PC-9 (cell line): Measurements from ENCODE around the gene NIPAL3. TPM values are rescaled to one million over a fixed set of nuclear protein-coding genes. Genes with fewer than 3 reads are reported as not detected.

Experiments used
- BruUV-seq: library from RNA; stranded (reverse); fragments of 400-500 nt; replicated peaks from 2 replicates; lab custom pipeline; 2021; lab: Mats Ljungman, UMichigan
- CTCF ChIA-PET: fragments of 300-600 bp; sonication (Branson Sonifier 250); formaldehyde crosslinking; loops from one replicate; lab custom pipeline; 2022; ENCODE audit warnings: antibody characterized with exemption; lab: Charles Lee
- POLR2A ChIA-PET: fragments of 300-600 bp; sonication (Branson Sonifier 250); formaldehyde crosslinking; loops from one replicate; lab custom pipeline; 2022; ENCODE audit warnings: antibody characterized with exemption; ENCODE audit not compliant: unreplicated experiment; lab: Charles Lee
- DNase-seq, 2 experiments: peaks; one replicate each; pipeline versions ENCODE4 v3.0.0 to v3.0.0-alpha.2; 2015 to 2022; ENCODE audit warnings: mixed read lengths in 1 of 2
- H2AFZ ChIP-seq: fragments of 200-600 bp; sonication (generic); 2 replicates; pipeline ENCODE4 v1.8.1; 2017; ENCODE audit warnings: antibody characterized with exemption
- H3F3A ChIP-seq: fragments of 200-600 bp; sonication (generic); 2 replicates; pipeline ENCODE4 v1.8.1; 2017; ENCODE audit warnings: antibody characterized with exemption, mild to moderate bottlenecking, low read depth; ENCODE audit not compliant: insufficient read depth
- H3K27ac ChIP-seq: fragments of 200-600 bp; sonication (generic); 2 replicates; pipeline ENCODE4 v1.6.1; 2016; ENCODE audit warnings: mixed run types
- H3K27me3 ChIP-seq: fragments of 200-600 bp; sonication (generic); 2 replicates; pipeline ENCODE4 v1.6.1; 2016; ENCODE audit warnings: low read depth, mixed run types; ENCODE audit not compliant: insufficient read depth
- H3K36me3 ChIP-seq: fragments of 200-600 bp; sonication (generic); 2 replicates; pipeline ENCODE4 v1.6.1; 2016; ENCODE audit warnings: low read depth, mixed run types
- H3K4me1 ChIP-seq: fragments of 200-600 bp; sonication (generic); replicated peaks from 2 replicates; pipeline ENCODE4 v1.6.1; 2016; ENCODE audit warnings: mixed run types; ENCODE audit not compliant: insufficient read depth
- H3K4me2 ChIP-seq: fragments of 200-600 bp; sonication (generic); 2 replicates; pipeline ENCODE4 v1.6.1; 2017; ENCODE audit warnings: mixed run types
- H3K4me3 ChIP-seq: fragments of 200-600 bp; sonication (generic); 2 replicates; pipeline ENCODE4 v1.6.1; 2016; ENCODE audit warnings: mixed run types
- H3K79me2 ChIP-seq: fragments of 200-600 bp; sonication (generic); 2 replicates; pipeline ENCODE4 v1.6.1; 2017; ENCODE audit warnings: low read depth, mixed run types
- H3K9me2 ChIP-seq: fragments of 200-600 bp; sonication (generic); 2 replicates; pipeline ENCODE4 v1.8.1; 2017; ENCODE audit warnings: mild to moderate bottlenecking; ENCODE audit not compliant: insufficient read depth
- H3K9me3 ChIP-seq: fragments of 200-600 bp; sonication (generic); 2 replicates; pipeline ENCODE4 v1.8.1; 2016; ENCODE audit warnings: low read depth; ENCODE audit not compliant: insufficient read depth
- H4K20me1 ChIP-seq: fragments of 200-600 bp; sonication (generic); 2 replicates; pipeline ENCODE4 v1.8.1; 2017; ENCODE audit not compliant: insufficient read depth
- EZH2 ChIP-seq: fragments of 200-600 bp; sonication (generic); IDR thresholded peaks from 2 replicates; pipeline ENCODE4 v1.8.0; 2017; ENCODE audit warnings: antibody characterized with exemption, low read depth
- intact Hi-C: fragments of 100-400 bp; cut with micrococcal nuclease; formaldehyde crosslinking; loops from one replicate; pipeline ENCODE4 v1.10.0; 2022; ENCODE audit not compliant: unreplicated experiment
- total RNA-seq: library from RNA; stranded (reverse); gene quantifications from 2 replicates; pipeline ENCODE4 v1.2.3, GENCODE V29; 2021
- TF ChIP-seq, protein P1 (sequence below): fragments of 200-600 bp; sonication (generic); conservative IDR thresholded peaks from 2 replicates; pipeline ENCODE4 v1.6.1; 2017; ENCODE audit warnings: mixed run types, antibody characterized with exemption, mild to moderate bottlenecking, moderate library complexity

Gene NIPAL3
- total RNA-seq, 1 experiment from 2014 or later, result 42.0 TPM

DNA sequence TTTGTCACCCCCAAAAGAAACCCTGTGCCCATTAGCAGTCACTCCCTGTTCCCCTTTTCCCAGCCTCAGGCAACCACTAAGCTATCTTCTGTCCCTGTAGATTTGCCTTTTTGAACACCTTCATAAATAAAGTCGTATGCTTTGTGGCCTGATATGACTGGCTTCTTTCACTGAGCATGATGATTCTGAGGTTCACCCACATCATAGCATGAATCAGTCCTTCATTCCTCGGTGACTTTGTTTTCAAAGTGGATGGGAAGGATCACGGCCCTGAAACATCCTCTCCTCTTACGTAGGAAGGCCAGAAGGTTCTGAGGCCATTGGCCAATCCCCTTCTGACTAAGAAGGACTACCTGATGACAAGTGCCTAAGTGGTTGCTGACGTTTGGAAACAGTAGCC, 39.1 kb downstream of the NIPAL3 start:
- no TSS peak for BruUV-seq
- H3K9me3 ChIP-seq, result no peaks in the 10 kb centered on the region
- H3K79me2 ChIP-seq, result no peaks in the 10 kb centered on the region
- H3K4me2 ChIP-seq, result no peak overlapping the region
- no peaks in the 10 kb centered on the region for H3F3A ChIP-seq
- no peak for TF ChIP-seq EZH2
- TF ChIP-seq, protein P1, sequence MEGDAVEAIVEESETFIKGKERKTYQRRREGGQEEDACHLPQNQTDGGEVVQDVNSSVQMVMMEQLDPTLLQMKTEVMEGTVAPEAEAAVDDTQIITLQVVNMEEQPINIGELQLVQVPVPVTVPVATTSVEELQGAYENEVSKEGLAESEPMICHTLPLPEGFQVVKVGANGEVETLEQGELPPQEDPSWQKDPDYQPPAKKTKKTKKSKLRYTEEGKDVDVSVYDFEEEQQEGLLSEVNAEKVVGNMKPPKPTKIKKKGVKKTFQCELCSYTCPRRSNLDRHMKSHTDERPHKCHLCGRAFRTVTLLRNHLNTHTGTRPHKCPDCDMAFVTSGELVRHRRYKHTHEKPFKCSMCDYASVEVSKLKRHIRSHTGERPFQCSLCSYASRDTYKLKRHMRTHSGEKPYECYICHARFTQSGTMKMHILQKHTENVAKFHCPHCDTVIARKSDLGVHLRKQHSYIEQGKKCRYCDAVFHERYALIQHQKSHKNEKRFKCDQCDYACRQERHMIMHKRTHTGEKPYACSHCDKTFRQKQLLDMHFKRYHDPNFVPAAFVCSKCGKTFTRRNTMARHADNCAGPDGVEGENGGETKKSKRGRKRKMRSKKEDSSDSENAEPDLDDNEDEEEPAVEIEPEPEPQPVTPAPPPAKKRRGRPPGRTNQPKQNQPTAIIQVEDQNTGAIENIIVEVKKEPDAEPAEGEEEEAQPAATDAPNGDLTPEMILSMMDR, result no peak
- H2AFZ ChIP-seq, result no peak overlapping the region
- ChIA-PET CTCF (no interaction called here), POLR2A (interaction anchor here (0.6 kb wide), 1 partner anchor 108 kb away, joined by 7 read pairs; no protein-coding TSS in a partner anchor)
- H3K27me3 ChIP-seq, result no peaks in the 10 kb centered on the region
- H3K27ac ChIP-seq, result no peak overlapping the region
- no peak for DNase-seq
- no peaks in the 10 kb centered on the region for H3K4me1 ChIP-seq
- H3K4me3 ChIP-seq, result no peak overlapping the region
- no peaks in the 10 kb centered on the region; the same call in 1 of the 2 replicates for H4K20me1 ChIP-seq
- no peaks in the 10 kb centered on the region for H3K36me3 ChIP-seq
- intact Hi-C loops, result no loop called here
- H3K9me2 ChIP-seq, result no peaks in the 10 kb centered on the region

GRCh38 chr1:24455272-24455671, 39.7 kb downstream of the NIPAL3 start:
- POLR2A ChIA-PET, result no interaction called here
- no peaks in the 10 kb centered on the region for H3K9me3 ChIP-seq
- no peak for TF ChIP-seq EZH2
- TF ChIP-seq, protein P1, result no peak
- no peaks in the 10 kb centered on the region for H3K79me2 ChIP-seq
- no peak overlapping the region for H3K4me2 ChIP-seq
- no TSS peak for BruUV-seq
- no peaks in the 10 kb centered on the region for H3K9me2 ChIP-seq
- H3K4me1 ChIP-seq, result no peaks in the 10 kb centered on the region
- H4K20me1 ChIP-seq, result no peaks in the 10 kb centered on the region; the same call in 1 of the 2 replicates
- intact Hi-C loops, result no loop called here
- H3F3A ChIP-seq, result no peaks in the 10 kb centered on the region
- no peak for DNase-seq
- H3K36me3 ChIP-seq, result no peaks in the 10 kb centered on the region
- no peak overlapping the region for H3K4me3 ChIP-seq
- no peaks in the 10 kb centered on the region for H3K27me3 ChIP-seq
- CTCF ChIA-PET, result no interaction called here
- H2AFZ ChIP-seq, result no peak overlapping the region
- H3K27ac ChIP-seq, result no peak overlapping the region

DNA sequence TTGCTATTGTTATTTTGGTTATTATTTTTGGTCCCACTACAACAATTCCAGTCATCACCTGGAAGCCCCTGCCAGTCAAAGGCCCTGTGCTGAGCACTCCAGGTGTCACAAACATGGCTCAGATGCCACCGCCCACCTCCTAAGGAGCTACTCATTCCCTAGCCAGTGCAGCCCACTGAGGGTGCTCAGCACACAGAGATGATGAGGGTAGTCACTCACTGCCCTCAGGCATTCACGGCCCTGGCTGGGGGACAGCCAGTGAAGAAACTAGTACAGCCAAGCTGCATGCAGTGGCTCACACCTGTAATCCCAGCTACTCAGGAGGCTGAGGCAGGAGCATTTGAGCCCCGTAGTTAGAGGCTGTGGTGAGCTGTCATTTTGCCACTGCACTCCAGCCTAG, 42.3 kb downstream of the NIPAL3 start:
- no peaks in the 10 kb centered on the region for H3K4me1 ChIP-seq
- H4K20me1 ChIP-seq, result no peaks in the 10 kb centered on the region; the same call in 1 of the 2 replicates
- no peak overlapping the region for H3K27ac ChIP-seq
- no peak for DNase-seq
- no peak overlapping the region for H2AFZ ChIP-seq
- no peak overlapping the region for H3K4me2 ChIP-seq
- H3K4me3 ChIP-seq, result no peak overlapping the region
- no peaks in the 10 kb centered on the region for H3K27me3 ChIP-seq
- no peaks in the 10 kb centered on the region for H3K36me3 ChIP-seq
- H3F3A ChIP-seq, result no peaks in the 10 kb centered on the region
- H3K9me3 ChIP-seq, result no peaks in the 10 kb centered on the region
- CTCF ChIA-PET, result no interaction called here
- no peaks in the 10 kb centered on the region for H3K79me2 ChIP-seq
- H3K9me2 ChIP-seq, result no peaks in the 10 kb centered on the region
- POLR2A ChIA-PET, result interaction anchor here (0.6 to 0.8 kb wide), 2 partner anchors 59 to 578 kb away, joined by 4 to 6 read pairs; no protein-coding TSS in a partner anchor
- no peak for TF ChIP-seq EZH2
- TF ChIP-seq, protein P1, result no peak
- no TSS peak for BruUV-seq
- intact Hi-C loops, result no loop called here
